ENCODE data around the gene VSIG10. TPM values are rescaled to one million over a fixed set of nuclear protein-coding genes. Genes with fewer than 3 reads are reported as not detected.

Gene VSIG10
- total RNA-seq, 1 experiment from 2014 or later = 37.4 TPM

DNA sequence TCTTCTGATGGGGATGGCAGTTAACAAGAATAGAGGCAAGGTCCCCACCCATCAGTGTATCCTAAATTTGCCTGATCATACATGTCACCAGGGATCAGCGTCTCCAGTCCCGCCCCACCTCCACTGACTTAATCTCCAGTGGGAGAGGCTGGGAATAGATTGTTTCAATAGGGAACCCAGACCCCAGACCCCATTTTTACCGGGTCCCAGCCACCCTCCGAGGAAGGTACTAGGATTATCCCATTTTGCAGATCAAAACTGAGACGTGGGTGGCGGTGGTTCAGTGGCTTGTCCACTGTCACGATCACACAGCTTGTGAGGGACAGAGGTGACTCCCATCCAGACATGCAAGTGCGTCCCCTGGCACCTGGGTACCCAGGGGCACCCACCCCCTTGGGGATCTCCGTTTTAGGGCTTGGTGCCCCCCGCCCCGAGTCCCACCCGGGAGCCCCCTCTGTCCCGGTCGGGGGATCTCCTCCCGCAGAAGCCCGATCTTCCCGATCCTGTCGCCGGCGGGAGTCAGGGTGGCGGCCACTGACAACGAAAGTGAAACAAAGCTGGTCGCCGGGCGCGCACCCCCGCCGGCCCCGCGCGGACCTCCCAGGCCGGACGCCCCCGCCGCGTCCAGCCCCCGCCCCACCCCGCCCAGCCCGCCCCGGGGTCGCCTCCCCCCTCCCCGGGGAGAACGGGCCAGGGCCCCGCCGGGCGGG lies 43.4 kb downstream of the VSIG10 start:
- DNase-seq (ENCODE audit: low spot score) = peak; percentile 30

DNA sequence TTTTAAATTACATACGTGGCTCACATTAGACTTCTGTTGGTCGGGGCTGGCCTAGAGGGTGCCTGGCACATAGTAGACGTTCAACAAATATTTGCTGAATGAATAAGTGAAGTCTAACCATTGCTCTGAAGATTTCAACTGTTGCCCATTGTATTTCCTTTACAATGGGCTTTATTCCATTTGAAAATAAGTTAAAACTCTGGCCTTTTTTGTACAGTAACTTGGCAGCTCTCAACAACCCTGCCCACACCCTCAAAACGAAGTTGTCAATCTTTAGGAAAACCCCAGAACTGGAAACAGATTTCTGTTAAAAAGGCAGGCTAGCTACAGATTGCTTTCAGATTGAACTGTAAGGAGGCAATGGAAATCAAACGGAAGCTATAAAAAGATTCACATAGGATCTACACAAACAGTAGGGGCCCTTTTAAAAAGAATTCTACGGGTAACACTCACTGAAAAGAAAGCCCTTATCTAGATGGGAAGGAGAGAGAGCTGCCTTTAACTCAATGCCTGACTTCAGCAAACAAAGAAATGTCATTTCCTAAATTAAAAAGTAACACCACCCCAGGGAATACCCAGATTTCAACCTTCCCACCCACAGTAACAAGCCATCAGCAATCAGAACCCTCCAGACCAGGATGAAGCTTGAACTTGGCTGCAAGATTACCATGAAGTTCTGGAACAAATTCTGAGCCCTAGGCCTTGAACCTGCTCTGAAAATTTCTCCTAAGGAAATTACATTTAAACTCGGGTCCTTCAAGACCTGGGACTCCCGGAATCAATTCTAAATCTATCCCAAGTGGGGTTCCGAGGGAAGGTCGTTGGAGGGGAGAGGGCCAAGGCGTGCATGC lies 44.2 kb downstream of the VSIG10 start:
- DNase-seq (ENCODE audit: low spot score) = peak; percentile 11

DNA sequence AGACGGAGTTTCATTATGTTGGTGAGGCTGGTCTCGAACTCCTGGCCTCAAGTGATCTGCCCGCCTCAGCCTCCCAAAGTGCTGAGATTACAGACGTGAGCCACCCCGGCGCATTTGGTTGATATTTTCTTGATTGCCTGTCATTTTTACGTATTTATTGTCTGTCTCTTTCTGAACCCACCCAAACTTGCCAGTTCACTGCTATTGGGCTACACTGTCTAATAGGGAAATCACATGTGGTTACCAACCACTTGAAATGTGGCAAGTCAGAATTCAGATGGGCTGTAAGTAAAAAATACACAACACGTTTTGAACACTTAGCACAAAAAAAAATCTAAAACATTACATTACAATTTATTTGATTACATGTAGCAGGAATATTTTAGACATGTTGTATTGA lies 44.9 kb downstream of the VSIG10 start:
- no peak for DNase-seq (ENCODE audit: low spot score)

DNA sequence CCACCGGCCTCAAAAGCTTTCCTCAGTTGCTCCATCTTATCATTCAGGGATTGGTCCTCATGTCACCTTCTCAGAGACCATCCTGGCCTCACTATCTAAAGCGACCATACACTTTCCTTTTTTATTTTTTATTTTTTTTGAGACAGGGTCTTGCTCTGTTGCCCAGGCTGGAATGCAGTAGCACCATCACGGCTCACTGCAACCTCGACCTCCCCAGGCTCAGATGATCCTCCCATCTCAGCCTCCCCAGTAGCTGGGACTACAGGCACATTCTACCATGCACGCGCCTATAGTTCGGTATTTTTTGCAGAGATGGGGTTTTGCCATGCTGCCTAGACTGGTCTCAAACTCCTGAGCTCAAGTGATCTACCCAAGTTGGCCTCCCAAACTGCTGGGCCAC lies 45.6 kb downstream of the VSIG10 start:
- DNase-seq (ENCODE audit: low spot score) = no peak

DNA sequence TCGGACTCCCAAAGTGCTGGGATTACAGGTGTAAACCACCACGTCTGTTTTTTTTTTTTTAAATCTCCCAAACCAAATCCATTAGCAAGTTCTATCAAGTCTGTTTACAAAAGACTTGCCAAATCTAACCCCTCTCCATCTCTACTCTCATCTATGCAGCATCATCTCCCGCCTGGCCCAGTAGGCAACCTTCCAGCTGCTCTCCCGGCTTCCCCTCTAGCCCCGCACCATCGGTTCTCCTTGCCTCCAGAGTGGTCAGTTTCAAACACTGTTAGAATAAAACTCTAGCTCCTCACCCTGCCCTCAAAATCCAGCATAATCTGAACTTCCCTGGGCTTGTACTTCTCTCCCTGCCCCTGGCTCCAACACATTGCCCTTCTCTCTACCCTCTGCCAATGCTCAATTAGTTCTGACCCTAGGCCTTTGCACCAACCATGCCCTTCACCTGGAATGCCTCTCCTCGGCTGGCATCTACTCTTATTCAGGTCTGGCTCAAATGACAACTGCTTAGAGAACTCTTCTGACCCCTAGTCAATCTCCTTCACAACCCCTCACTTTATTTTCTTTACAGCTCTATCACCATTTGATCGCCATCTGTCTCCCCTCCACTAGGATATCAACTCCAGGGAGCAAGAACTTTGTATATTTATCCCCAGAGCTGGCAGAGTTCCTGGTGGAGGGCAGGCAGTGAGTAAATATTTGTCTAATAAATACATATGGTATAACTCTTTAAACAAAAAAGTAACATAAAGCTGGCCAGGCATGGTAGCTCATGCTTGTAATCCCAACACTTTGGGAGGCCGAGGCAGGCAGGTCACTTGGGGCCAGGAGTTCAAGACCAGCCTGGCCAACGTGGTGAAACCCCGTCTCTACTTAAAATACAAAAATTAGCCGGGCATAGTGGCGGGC lies 47.7 kb downstream of the VSIG10 start:
- no peak for DNase-seq (ENCODE audit: low spot score)

DNA sequence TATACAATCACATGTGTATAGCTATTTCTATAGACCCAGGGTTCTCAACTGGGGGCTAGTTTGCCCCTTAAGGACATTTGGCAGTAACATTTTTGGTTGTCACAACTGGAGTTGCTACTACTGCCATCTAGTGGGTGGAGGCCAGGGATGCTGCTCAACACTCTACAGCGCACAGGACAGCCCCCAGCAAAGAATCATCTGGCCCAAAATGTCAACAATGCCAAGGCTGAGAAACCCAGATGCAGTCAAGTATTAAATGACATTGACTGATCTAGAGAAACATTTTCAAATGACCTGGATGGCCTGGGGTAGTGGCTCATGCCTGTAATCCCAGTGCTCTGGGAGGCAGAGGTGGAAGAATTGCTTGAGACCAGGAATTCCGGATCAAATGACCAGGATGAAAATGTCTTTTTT lies 48.7 kb downstream of the VSIG10 start:
- DNase-seq (ENCODE audit: low spot score) = peak; percentile 74

DNA sequence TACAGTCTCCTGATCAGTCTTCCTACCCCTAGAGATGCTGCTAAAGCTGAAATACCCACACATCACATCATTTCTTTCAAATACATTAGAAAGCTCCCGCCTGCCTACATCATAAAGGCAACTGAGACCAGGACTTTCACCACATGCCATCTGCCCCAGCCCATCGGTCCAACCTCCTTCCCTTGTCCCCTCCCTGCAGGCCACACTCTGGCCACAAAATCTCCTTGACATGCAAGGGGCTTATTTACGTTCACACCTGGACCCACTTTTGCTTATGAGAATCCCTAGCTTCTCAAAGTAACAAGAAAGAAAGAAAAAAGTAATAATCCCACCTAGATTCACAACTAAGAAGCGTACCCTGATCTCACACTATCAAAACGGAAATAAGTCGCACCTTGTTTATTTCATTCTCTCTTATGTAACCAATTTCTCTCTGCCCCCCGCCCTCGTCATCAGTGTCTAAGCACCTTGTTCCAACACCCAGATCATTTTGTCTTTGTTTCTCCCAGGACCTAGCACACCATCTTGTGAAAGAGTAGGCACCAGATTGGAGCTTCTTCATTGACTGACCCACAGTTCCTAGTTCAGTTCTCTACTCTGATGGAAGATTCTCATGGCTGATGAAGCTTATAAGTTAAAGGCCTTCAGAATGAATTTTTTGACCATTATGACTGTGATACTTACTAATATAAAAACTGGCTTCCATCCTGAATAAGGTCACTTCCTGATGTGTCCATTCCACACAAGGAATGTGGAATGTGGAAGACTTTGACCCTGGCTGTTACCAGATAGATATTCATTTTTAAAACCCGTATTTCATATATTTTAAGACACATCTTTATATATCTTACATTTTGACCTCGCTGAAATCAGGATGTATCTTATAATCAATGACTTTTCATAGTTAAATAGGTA lies 50.5 kb downstream of the VSIG10 start:
- DNase-seq (ENCODE audit: low spot score) = no peak

DNA sequence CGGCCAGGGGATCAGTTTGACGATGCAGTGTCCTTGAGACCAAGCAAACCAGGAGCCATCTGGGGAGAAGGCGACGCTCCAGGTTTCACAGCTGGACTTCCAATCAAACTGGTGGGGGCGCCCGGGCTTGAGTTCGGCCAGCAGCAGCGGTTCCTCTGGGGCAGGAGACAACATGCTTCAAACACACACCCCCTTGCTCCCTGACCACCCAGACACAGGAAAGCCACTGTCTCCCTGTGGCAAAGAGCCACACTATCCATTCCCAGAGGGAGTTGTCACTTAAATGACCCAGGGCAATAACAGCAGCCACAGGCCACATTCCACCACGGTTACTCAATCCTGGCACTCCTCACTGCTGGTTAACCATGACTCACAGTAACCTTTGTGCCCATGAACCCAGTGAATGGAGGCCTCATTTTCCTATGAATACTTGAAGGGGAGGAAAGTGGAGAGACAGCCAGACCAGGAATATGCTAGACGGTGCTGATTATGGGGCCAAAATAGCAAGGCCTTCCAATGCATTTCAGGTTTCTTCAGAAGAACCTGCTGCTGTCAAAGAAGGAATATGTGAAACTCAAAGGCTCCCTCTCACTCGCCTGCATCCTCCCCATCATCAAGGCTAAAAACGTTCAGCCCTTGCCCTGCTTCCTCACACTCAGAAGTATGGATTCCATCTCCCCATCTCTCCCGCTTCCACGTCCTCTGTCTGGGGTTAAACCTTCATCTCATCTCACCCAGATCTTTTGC lies 51.3 kb downstream of the VSIG10 start:
- DNase-seq (ENCODE audit: low spot score) = peak; percentile 99

DNA sequence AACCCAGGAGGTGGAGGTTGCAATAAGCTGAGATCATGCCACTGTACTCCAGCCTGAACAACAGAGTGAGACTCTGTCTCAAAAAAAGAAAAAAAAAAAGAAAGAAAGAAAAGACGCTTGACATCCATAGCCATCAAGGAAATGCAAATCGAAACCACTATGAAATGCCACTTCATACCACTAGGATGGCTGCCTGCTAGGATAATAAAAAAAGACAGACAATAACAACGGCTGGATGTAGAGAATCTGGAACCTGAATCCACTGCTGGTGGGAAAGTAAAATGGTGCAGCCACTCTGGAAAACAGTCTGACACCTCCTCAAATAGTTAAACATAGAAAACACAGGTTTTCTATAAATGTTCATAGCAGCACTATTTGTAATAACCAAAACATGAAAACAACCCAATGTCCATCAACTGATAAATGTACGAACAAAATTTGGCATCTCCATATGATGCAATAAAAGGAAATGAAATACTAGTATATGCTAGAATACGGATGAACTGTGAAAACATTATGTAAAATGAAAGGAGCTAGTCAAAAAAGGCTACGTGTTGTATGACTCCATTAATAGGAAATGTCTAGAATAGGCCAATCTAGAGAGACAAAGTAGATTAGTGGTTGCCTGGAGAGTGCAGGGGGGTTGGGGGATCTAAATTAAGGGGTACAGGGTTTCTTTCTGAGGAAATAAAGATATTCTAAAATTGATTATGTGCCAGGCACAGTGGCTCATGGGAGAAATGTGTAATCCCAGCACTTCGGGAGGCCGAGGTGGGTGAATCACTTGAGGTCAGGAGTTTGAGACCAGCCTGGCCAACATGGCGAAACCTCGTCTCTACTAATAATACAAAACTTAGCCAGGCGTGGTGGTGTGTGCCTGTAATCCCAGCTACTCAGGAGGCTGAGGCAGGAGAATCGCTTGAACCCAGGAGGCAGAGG lies 52.6 kb downstream of the VSIG10 start:
- DNase-seq (ENCODE audit: low spot score) = no peak

DNA sequence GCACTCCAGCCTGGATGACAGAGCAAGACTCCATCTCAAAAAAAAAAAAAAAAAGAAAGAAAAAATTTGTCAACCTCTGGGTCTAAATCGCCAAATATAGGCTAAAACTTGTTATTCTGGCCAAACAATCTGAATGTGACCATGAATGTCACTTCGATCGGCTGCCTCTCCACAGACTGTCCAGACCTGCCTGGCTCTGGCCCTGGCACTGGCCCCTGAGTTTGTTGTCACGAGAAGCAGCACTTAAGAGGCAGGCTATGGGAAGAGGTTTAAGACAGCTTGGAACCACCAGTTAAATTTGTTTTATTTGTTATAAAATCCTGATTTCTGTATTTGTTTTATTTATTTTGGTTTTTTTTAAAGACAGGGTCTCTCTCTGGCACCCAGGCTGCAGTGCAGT lies 57.4 kb downstream of the VSIG10 start:
- no peak for DNase-seq (ENCODE audit: low spot score)

DNA sequence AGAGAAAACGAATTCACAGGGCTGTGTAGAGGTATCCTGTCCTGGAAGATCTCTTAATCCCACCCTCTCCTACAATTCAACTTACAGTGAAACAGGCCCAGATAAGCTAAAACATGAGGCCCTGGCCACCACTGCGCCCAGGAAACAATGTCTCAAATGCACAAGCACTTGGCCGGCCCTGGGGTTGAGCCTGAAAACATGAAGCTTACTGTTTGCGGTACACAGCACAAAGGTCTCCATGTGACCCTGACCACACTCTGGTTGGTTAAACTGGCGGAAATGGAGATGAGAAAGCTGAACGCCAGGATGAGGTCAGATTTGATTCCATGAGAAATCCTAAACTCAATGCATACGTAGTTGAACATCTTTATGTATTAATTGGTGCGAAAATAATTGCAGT lies 59.2 kb downstream of the VSIG10 start:
- DNase-seq (ENCODE audit: low spot score) = no peak

DNA sequence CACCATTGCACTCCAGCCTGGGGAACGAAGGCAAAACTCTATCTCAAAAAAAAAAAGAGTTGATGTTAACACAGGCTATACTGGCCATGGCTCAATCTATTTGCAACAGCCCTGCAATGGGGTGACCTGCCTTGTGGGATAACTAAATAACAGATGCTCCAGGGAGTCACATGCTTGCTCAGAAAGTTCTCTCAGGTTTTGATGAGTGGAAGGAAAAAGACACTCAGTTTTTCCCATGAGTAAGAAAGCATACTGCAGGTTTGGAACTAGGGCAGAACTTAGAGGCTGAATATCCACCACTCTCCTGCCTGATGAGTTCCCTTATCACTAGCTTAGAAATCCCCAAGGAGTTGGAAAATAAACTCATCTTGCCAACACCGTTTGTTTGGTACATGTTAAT lies 59.7 kb downstream of the VSIG10 start:
- no peak for DNase-seq (ENCODE audit: low spot score)

DNA sequence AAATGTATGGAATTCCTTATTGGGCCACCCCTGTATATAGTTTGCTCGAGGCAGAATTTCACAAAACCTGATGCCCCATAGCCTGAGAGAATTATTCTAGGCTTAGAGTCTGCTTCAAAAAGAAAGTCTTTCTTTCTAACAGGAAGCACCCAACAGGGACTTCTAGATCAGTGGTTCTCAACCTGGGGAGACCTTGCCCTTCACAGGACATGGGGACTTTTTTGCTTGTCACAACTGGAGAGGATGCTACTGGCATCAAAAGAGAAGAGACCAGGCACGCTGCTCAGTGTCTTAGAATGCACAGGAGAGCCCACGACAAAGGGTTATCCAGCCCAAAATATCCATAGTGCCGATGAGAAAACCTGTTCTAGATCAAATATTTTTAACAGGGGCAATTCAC lies 61.7 kb downstream of the VSIG10 start:
- no peak for DNase-seq (ENCODE audit: low spot score)

DNA sequence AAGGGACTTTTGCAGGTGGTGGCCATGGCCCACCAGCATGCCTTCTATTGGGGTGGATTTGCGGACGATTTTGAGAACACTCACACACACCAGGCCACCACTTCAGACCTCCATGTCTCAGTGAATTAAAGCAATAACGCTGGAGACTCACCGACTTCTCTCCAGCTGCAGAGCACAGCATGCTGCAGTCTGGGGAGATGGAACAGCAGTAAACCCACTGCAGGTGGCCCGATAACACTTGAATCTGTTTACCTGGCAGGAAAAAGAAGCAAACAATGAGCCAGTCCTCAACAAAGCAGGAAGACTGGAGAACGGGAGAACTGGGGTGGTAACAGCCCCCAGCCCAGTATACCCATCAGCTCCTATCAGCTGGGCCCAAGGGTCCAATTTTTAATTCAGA lies 65.7 kb downstream of the VSIG10 start:
- DNase-seq (ENCODE audit: low spot score) = no peak

DNA sequence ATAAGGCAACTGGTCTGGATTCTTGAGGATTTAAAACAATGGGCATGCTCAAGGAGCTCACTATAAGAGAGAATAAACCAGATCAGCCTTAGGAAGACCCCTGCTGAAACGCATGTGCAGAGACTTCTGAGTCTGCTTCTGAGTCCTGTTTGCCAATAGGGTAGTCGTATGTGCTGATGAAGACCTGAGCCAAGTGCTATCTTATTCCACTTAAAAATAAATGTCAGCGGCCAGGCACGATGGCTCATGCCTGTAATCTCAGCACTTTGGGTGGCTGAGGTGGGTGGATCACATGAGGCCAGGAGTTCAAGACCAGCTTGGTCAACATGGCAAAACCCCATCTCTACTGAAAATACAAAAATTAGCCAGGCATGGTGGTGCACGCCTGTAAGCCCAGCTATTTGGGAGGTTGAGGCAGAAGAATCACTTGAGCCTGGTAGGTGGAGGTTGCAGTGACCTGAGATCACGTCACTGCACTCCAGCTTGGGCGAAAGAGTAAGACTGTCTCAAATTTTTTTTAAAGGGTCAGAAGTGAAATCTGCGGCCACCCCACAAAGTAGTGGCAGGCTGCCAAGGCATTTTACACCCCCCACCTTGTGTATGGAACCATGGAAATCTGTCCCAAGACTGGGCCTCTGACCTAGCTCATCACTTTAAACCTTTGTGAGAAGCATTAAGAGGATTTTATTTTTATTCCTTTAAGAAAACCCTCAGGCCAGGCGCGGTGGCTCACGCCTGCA lies 67.0 kb downstream of the VSIG10 start:
- DNase-seq (ENCODE audit: low spot score) = no peak

DNA sequence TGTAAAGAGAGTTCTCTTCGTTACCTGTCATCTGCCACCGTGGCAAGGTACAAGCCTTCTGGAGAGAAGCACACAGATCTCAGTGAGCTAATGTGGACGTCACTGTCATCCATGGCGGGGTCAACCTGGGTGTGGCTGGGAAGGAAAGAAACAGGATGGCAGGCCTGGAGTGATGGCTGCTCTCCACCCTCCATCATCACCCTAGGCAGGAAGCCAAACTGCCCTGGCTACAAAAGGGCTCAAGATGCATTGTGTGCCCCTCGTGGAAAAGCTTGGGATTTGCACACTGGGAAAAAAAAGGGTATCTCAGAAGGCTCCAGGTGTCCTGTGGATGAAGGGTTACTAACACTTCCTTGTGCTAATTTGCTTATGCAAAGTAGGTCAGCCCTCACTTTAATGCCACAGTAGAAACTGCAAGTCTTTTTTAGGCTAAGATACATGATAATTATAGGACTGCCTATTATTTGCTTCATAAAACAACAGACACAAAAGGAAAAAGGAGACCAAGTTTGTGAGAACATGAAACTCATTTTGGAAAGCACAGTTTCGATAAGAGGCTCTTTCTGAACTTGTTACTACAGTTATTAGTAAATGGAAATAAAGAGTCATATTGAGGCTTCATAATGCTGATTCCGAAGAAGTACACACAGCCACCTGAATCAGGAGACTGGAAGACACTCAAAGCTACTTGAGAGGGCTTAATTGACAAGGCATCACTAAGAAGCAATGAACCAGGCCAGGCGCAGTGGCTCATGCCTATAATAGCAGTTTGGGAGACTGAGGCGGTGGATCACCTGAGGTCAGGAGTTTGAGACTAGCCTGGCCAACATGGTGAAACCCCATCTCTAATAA lies 68.4 kb downstream of the VSIG10 start:
- peak; percentile 21 for DNase-seq (ENCODE audit: low spot score)

DNA sequence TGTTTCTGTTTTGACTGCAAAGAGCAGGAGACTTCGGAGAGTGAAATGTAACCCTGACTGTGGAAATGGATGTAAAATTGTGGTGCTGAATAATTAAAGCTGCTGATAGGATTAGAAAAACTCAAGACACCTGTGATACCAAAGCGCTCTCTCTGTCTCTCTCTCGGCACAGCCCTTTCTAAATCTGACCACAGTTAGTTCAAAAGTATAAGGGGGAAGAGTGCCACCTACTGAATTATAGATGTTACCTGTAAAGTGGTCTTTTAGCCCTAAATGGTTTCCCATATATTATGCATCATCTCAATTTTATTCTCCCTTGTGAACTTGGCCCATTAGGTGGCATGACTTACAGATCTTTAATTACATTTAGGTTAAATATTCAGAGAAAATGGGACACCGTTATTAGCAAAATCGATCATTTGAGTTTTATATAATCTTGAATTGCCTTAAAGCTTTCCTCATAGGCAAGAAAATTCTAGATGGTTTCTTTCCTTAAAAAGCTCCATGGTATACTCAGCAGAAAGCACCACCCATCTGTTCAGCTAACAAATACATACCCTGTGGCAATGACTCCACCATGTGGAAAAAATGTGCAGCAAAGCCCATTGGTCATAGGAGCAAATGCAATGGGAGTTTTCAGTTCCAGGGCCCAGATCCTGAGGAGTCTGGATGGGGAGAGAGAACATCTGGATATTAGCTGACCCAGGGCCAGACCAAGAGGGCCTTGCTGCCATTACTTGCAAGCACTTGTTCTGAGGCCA lies 69.2 kb downstream of the VSIG10 start:
- peak; percentile 75 for DNase-seq (ENCODE audit: low spot score)
